Activated T-cell treated with anti-CD3 and anti-CD28 coated beads, Interleukin-2, amount 50 U/mL, for 4 hours (primary cell): ENCODE results near the gene SIGMAR1. TPM values are rescaled to one million over a fixed set of nuclear protein-coding genes. Genes with fewer than 3 reads are reported as not detected.
A peak's percentile ranks its signal among the peaks of the same experiment; 100 is the strongest.

Experiments
- ATAC-seq, 2 donors: fragments of 200-7000 bp; cut with Tn5 transposase; one replicate each; pipeline ENCODE4 v1.10.0; 2021
- DNase-seq: peaks from one replicate; pipeline ENCODE4 v3.0.0-alpha.2; 2020
- H3K27me3 Mint-ChIP-seq: one replicate; pipeline ENCODE4 v1.8.0; 2021; ENCODE audit warnings: low read depth, mixed read lengths
- H3K36me3 Mint-ChIP-seq: one replicate; pipeline ENCODE4 v1.8.0; 2022; ENCODE audit warnings: mixed read lengths; ENCODE audit not compliant: insufficient read depth
- H3K4me1 Mint-ChIP-seq: one replicate; pipeline ENCODE4 v1.8.0; 2021; ENCODE audit warnings: low read depth, mixed read lengths
- H3K4me3 Mint-ChIP-seq: one replicate; pipeline ENCODE4 v1.8.0; 2021; ENCODE audit warnings: mild to moderate bottlenecking, moderate library complexity, mixed read lengths
- H3K9me3 Mint-ChIP-seq: one replicate; pipeline ENCODE4 v1.8.0; 2021; ENCODE audit warnings: mixed read lengths
- total RNA-seq, 3 donors: library from RNA; stranded (reverse); gene quantifications; one replicate each; pipeline ENCODE4 v1.2.1, GENCODE V29; 2021

The SIGMAR1 gene
- total RNA-seq, 3 donors from 2014 or later: 120 to 128 (median 123) TPM

DNA sequence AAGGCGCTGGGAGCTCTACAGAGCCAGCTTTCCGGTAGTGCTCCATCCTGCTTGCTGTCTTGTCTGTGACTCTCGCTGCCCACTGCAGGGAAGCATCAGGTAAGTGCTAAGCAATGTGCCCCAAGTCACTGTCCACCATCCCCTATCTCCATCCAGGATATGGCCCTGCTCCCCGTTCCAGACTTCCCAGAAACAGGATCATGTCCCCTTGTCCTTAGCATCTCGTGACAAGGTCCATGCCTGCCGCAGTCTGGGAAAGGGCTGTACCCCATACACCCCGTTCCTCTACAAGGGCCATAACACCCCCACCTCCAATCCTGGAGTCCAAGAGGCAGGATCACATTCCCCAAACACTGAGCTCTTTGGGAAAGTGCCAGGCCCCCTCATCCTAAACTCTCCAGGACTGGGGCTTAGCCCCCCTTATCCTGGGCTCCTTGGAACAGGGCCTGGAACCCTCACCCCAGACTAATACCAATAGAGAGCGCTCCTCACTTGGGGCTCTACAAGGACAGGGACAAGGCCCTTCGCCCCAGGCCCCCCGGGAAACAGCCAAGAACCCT is 26.3 kb downstream of the SIGMAR1 start:
- H3K4me3 Mint-ChIP-seq: peak overlapping the region; percentile 86
- no peaks in the 10 kb centered on the region for H3K27me3 Mint-ChIP-seq
- peak; percentile 17 to 22 for ATAC-seq
- H3K4me1 Mint-ChIP-seq: peaks cover 19% of the 10 kb centered on the region
- peaks cover 2% of the 10 kb centered on the region for H3K36me3 Mint-ChIP-seq
- no peaks in the 10 kb centered on the region for H3K9me3 Mint-ChIP-seq
- no peak for DNase-seq

DNA sequence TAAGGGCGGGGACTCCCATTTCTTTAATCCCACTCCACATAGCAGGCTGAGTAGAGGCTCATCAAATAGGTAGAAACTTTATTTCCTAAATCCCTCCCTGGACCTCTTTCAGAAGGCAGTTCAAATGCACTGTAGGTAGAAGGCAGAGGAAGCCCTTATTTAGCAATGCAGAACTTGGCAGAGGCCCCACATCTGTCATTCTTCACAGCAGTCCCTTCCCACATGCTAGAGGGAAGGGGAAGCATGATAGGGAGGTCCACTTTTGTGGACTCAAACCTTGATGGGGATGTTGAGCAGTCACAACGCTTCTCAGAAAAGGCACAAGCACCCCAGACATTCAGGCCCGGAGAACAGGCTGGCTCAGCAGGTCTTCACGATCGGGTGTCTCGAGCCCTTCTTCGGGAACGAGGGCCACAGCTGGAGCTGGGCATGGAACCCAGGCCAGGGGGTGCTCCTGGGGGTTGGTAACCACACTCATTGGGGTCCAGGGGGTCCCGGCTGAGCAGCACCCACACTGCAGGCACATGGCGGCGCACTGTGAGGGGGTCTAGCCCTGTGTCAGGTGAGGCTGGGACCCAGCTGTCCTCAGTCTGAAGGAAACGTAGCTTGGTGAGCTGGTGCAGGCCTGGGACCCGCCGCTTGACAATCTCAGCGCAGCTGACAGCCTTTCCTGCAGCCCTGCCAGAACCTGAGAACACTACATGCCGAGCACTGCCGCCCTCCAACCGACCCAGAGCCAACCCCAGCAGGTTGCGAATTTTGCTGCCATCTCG is 27.0 kb downstream of the SIGMAR1 start:
- Mint-ChIP-seq H3K9me3 (no peaks in the 10 kb centered on the region), H3K4me3 (peak overlapping the region; percentile 86), H3K4me1 (peaks cover 19% of the 10 kb centered on the region), H3K27me3 (no peaks in the 10 kb centered on the region), H3K36me3 (no peaks in the 10 kb centered on the region)
- no peak for ATAC-seq
- no peak for DNase-seq

DNA sequence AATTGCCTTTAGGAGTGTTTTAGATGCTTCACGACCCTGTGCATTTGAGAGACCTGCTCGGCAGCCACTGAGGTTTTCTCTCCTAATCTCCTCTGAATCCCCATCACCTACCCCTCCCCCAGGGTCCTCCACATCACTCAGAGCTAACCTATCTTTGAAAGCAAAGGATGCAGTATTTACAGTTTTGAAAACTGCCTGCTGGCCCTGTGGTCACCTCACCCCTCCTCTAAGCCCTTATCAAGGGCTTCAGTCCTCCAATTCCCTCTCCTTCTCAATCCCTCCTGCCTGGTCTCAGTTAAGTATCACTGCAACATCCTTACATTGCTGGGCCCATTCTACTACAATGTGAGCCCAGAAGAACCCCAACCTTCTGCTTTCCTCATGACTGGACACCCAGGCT is 30.3 kb downstream of the SIGMAR1 start:
- Mint-ChIP-seq H3K4me3 (no peak overlapping the region), H3K36me3 (no peaks in the 10 kb centered on the region), H3K9me3 (no peaks in the 10 kb centered on the region), H3K4me1 (peaks cover 10% of the 10 kb centered on the region), H3K27me3 (peaks cover 3% of the 10 kb centered on the region)
- DNase-seq (no peak), ATAC-seq (no peak)

DNA sequence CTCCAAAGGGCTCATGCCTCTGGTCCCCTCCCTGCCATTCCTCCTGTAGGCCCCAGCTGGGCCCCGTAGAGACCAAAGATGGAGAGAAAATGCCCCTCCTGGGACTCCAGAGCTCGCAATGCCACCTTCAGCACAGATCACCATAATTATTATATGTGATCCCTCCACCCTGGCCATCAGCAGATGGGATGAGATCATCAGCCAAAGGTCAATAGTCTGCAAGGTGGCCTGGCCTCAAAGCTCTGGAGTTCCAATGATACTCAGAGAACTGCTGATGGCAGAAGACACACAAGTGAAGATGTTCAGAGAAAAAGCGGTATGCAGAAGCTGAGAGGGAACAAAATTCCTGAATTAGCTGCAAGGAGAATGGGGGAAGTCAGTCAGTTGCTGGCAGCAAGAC is 30.7 kb downstream of the SIGMAR1 start:
- ATAC-seq (no peak), DNase-seq (no peak)
- Mint-ChIP-seq H3K4me1 (peaks cover 8% of the 10 kb centered on the region), H3K4me3 (no peak overlapping the region), H3K9me3 (no peaks in the 10 kb centered on the region), H3K36me3 (no peaks in the 10 kb centered on the region), H3K27me3 (peaks cover 3% of the 10 kb centered on the region)

DNA sequence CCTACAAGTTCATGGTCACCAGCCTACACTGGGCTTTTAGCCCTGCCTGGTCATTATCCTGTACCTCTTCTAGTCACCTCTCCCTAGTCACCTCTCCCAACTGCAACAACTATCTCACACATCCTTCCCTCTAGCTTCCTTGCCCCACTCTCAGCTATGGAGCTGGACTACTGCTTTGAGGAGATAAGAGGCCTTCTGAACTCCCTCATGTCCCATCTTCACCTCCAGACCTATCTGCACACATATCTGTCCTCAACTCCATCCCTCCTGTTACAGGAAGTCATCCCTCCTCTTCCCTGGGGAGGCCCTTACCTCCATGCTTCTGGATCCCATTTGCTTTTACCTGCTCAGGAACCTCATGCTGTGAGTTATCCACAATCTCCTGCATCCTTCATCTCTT is 31.4 kb downstream of the SIGMAR1 start:
- H3K27me3 Mint-ChIP-seq: peaks cover 3% of the 10 kb centered on the region
- no peak for ATAC-seq
- H3K36me3 Mint-ChIP-seq: no peaks in the 10 kb centered on the region

DNA sequence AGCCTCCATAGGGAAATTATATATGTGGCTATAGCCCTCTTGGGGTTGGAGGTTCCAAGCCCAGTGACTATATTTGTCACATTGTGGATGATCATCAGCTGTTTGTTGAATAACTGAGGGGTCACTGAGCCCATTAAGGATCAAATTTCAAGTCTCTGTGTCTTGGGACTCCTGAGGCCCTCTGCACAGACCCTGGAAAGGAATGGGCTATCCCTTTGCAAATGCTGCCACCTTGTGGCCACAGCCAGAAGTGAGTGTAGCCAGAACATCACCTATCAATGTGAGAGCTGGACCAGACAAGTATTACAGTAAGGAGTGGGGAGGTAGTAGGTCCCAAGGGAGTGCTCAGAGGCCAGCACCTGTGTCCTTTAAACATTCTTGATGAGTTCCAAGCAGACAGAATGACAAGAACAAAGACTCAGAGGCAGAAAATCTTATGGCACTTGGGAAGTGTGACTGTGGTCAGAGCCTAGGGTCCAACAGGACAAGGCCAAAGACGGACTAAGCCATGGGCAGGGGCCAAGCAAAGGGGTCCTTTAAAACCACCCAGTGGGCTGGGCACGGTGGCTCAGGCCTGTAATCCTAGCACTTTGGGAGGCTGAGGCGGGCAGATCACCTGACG is 33.9 kb downstream of the SIGMAR1 start:
- Mint-ChIP-seq H3K4me3 (no peak overlapping the region), H3K4me1 (no peaks in the 10 kb centered on the region), H3K9me3 (no peaks in the 10 kb centered on the region), H3K36me3 (no peaks in the 10 kb centered on the region), H3K27me3 (peaks cover 3% of the 10 kb centered on the region)
- DNase-seq (peak; percentile 80), ATAC-seq (peak; percentile 93 to 98)

More for the DNA sequence above, 31.4 kb downstream of the SIGMAR1 start:
- DNase-seq: no peak
- H3K9me3 Mint-ChIP-seq: no peaks in the 10 kb centered on the region
- H3K4me1 Mint-ChIP-seq: peaks cover 5% of the 10 kb centered on the region
- H3K4me3 Mint-ChIP-seq: no peak overlapping the region

DNA sequence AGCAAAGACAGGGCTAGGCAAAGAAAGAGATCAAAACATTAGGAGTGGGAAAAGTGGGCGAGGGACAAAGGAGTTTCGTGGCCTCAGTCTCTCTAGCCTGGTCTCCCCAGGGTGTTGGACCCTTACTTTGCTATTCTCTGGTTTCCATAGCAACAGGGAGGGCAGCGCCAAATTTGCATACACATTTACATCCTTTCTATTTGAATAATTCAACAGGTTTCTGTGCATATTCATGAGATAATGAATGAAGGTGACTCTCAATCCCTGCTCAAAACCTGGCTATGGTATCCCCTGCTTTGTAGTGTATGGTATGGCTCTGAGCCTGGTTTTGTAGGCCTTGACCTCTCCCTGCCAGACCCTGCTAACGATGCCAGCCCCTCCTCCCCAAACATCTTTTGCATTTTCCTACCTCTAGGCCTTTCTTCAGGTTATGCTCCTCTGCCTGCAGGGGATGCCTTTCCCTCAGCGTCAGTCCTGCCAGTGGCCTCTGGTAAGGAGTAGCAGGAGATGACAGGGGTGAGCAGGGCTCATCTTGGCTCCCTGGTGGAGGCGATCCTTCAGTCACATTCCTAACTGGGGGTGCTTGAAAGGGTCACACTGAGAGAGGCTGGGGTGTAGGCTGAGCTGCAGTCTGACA is 35.5 kb downstream of the SIGMAR1 start:
- no peaks in the 10 kb centered on the region for H3K9me3 Mint-ChIP-seq
- H3K36me3 Mint-ChIP-seq: no peaks in the 10 kb centered on the region
- no peak for DNase-seq
- ATAC-seq: no peak
- H3K4me1 Mint-ChIP-seq: no peaks in the 10 kb centered on the region
- H3K4me3 Mint-ChIP-seq: no peak overlapping the region
- H3K27me3 Mint-ChIP-seq: peaks cover 3% of the 10 kb centered on the region

DNA sequence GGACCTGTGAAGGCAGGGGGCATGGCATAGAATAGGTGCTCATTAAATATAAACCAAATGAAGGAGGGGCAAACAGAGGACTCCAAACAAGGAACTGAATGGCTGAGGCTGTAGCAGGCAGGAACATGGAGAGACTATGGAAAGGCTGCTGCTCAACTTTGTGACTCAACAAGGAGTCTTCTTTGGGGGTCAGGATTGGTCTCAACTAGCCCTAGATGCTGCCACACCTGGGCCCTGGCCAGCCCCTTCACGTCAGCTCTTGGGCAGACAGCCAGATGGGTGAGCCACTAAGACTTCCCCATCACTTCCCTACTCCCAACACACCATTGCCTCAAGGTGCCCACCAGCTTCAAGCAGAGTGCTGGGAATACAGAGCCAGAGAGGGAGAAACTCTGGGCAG is 36.7 kb downstream of the SIGMAR1 start:
- no peak for DNase-seq
- H3K9me3 Mint-ChIP-seq: no peaks in the 10 kb centered on the region
- peaks cover 11% of the 10 kb centered on the region for H3K27me3 Mint-ChIP-seq
- no peak for ATAC-seq
- no peaks in the 10 kb centered on the region for H3K4me1 Mint-ChIP-seq
- no peaks in the 10 kb centered on the region for H3K36me3 Mint-ChIP-seq
- H3K4me3 Mint-ChIP-seq: no peak overlapping the region

DNA sequence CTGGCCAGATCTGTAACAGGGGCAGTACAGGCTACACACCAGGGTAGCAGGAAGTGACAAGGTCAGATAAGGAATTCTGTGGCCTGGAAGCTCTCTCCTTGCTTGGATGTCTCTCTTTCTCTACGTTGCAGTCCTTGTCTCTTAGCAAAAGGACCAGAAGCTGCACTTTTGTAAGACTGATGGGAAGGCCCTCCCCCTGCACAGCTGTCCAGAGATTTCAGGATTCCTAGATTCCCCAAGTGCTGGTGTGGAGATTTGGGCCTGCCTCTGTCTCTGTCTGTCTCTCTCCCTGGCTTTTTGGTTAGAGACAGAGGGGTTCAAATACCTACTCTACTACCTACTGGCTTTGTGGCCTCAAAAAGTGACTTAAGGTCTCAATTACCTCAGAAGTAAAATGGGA is 38.0 kb downstream of the SIGMAR1 start:
- no peak for ATAC-seq
- Mint-ChIP-seq H3K36me3 (no peaks in the 10 kb centered on the region), H3K4me1 (no peaks in the 10 kb centered on the region), H3K27me3 (peaks cover 15% of the 10 kb centered on the region), H3K9me3 (no peaks in the 10 kb centered on the region), H3K4me3 (no peak overlapping the region)
- no peak for DNase-seq

DNA sequence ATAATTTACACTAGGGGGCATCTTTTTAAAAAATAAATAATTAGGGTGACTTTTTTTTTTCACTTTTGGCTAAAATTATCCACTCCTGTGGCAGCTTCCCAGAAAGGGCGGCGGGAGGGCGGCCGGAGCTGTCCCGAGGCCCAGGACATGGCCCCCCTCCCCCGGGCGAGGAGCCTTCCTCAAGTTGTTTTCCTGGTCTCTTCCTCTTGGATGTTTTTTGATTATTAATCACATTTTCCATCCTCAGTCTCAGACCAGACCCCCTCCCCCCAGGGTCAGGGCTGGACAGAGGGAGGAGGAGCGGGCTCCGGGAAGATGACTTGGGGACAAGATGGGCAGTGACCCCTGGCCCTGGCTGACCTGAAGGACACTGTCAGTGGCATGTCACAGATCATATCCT is 43.4 kb downstream of the SIGMAR1 start:
- DNase-seq: no peak
- Mint-ChIP-seq H3K4me1 (peaks cover 22% of the 10 kb centered on the region), H3K27me3 (peaks cover 55% of the 10 kb centered on the region), H3K9me3 (no peaks in the 10 kb centered on the region), H3K4me3 (no peak overlapping the region), H3K36me3 (no peaks in the 10 kb centered on the region)
- no peak for ATAC-seq

DNA sequence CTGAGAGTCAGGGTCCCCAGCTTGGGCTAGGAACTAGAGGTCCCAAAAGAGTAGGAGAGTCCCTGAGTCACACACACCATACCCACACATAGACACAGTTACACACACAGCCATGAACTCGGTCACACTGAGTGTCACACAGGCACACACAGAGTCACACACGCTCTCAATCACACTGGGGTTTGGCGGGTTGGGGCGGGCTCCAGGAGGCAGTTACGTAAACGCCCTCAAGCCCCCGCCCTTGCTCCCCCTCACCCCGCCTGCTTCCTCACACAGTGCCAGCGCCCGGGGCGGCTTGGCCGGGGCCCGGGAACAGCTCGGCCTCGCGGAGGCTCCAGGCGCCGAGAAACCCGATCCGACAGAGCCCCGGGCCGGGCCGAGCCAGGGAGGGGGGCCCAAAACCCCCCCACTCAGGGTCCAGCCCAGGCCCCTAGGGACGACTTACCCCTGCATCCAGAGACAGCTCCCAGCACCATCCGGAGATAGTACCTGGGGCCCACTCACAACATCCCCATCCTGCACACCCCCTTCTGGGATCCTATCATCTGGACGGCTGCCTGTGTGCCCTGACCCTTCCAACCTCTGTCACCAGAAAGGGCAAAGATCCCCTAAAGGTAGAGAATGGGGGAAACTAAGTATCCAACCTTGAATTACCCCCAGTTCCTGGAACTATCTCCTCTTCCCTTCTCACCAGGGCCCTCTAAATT is 44.5 kb downstream of the SIGMAR1 start:
- Mint-ChIP-seq H3K9me3 (no peaks in the 10 kb centered on the region), H3K4me1 (peaks cover 31% of the 10 kb centered on the region), H3K27me3 (peaks cover 65% of the 10 kb centered on the region), H3K4me3 (peak overlapping the region; percentile 21), H3K36me3 (no peaks in the 10 kb centered on the region)
- no peak for DNase-seq
- ATAC-seq: no peak

DNA sequence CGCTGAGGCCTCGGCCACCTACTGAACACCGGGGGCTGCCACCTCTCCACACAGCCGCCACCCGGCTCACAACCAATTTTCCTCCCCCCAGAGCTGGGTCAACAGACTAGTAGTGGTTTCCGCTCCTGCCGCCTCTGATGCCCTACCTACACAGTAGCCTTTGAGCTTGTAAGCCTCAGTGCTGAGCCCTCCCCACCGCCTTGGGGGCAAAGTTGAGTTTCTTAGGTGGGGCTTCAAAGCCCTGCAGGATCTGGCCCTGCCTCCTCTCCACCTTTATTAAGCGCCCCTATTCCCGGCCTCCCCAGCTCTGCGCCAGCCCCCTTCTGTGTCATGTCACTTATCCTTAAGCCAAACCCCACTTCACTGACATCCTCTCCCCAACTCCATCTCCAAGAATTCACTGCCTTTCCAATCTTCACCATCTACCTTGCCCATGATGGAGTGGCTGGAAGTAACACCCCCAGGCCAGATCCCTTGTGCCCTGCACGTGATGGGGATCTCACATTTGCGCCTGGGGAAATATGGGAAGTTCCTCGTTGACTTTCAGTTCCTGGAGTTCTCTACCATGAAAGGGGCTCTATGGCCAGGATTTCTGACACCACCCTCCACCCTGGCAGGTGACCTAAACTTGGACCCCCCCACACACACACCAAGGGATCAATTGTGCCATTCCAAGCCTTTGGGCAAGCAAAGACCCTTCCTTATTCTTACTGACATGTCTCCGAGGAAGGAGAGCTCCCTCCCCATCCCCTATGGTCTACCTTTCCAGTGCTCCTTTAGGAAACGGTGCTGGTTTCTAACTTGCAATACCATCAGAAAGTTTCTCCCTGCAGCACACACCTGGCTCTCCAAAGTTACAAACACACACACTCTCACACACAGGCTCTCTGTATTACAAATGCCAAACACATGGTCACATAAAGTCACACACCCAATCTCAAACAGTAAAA is 45.4 kb downstream of the SIGMAR1 start:
- Mint-ChIP-seq H3K9me3 (no peaks in the 10 kb centered on the region), H3K4me1 (peaks cover 31% of the 10 kb centered on the region), H3K4me3 (peak overlapping the region; percentile 76), H3K27me3 (peaks cover 74% of the 10 kb centered on the region), H3K36me3 (no peaks in the 10 kb centered on the region)
- no peak for DNase-seq
- no peak for ATAC-seq

DNA sequence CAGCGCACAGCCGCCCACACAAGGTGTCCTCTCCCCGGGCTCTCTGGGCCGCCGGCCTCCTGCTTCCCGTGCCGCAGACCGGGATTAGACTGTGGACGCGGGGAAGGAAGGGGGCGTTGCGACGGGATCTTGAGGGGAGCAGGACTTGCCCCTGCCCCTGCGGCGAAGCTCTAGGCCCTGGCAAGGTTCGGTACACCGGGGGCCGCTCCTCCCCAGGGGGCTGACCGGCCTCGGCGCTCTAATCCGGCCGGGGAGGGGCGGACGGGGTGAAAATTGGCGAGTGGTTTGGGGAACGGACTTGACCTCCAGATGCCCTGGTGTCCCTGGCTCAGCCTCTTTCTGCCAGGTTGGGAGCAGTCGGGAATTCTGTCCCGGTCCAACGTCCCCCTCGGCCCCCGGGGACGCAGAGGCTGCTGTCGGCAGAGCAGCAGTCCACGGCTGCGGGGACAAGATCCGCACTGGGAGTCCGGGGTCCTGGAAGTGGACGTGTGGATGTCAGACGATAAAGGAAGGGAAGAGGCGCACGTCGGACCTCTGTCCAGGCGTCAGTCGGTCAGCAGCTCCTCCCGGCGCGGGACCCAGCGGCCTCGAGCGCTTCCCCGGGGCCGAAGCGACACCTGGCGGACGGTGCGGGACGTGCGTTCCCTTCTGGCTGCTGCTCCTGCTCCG is 46.2 kb downstream of the SIGMAR1 start:
- peak; percentile 65 to 71 for ATAC-seq
- Mint-ChIP-seq H3K4me1 (peaks cover 31% of the 10 kb centered on the region), H3K9me3 (no peaks in the 10 kb centered on the region), H3K27me3 (peaks cover 77% of the 10 kb centered on the region), H3K36me3 (no peaks in the 10 kb centered on the region), H3K4me3 (peak overlapping the region; percentile 76)
- DNase-seq: peak; percentile 75
